Activated T-cell treated with anti-CD3 and anti-CD28 coated beads for 48 hours (primary cell): ENCODE measurements around the gene RELN.

Experiments
- DNase-seq: peaks from one replicate; pipeline ENCODE4 v3.0.0-alpha.2; 2020; ENCODE audit warnings: low read depth

The RELN gene

GRCh38 chr7:103893350-103893749, 96.1 kb downstream of the RELN start:
- DNase-seq: no peak

DNA sequence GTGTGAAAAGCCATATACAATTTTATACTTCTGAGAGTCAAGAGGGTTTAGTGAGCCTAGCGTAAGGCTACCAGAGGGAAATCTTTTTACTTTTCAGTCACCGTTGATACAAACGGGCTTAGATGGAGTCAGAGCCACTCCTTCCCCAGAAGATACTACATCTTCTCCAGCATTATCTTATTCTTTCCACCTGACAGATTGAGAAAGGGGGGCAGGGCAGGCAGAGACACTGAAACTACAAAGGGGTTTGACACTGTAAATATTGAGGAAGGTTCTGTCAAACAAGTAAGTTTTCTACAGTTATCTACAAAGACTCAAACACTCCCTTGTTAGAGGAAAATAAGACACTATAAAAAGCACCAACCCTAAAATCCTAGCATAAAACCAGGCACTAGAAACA, 100.0 kb downstream of the RELN start:
- DNase-seq: no peak

GRCh38 chr7:103888603-103889153, 100.8 kb downstream of the RELN start:
- DNase-seq: no peak

DNA sequence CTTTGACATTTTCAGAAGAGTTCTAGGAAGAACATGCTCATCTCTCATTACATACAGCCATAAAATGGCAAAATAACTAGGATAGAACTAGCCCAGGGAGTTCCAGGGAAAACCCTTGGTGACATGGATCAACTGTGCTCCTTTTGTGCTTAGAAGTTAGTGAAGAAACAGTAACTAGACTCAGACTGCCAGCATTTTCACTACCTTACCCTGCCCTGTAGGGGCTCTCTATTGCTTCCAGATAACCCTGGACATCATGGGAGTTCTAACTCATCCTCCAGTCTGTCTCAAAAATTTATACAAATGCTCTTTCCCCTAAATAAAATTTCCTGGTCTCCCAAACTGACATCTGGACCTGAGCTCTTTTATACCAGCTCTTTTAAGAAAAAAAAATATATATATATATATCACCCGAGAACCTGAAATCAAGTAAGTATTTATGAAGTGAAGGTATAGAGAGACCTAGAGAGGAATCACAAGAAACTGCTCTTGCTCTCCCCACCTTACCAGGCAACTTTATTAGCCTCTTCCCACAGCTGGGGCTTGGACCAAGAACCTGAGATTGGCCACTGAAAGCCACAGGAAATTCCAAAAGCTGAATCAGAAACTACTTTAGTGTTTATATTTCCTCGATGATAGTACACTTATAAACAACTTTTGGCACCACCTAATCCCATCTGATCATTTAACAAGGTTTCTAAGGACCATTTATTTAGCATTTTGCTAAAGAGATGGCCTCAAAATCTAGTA, 101.4 kb downstream of the RELN start:
- no peak for DNase-seq

DNA sequence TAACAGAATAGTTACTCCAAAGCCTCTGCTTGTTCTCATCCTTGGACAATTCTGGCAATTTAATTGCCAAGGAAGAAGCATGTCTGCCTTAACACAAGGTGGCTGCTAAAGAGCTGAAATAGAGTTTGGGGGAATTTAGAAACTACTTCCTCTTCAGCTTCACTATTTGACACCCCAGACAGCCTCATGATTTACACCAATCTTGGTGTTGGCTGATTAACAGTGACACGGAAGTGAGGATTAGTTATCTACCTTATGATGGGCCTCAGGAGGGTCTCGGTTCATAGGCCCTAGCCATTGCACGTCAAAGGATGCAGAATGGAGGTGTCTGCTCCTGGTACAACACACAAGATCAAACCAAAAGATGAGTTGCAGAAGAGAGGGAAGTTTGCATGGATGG, 102.4 kb downstream of the RELN start:
- DNase-seq: no peak

DNA sequence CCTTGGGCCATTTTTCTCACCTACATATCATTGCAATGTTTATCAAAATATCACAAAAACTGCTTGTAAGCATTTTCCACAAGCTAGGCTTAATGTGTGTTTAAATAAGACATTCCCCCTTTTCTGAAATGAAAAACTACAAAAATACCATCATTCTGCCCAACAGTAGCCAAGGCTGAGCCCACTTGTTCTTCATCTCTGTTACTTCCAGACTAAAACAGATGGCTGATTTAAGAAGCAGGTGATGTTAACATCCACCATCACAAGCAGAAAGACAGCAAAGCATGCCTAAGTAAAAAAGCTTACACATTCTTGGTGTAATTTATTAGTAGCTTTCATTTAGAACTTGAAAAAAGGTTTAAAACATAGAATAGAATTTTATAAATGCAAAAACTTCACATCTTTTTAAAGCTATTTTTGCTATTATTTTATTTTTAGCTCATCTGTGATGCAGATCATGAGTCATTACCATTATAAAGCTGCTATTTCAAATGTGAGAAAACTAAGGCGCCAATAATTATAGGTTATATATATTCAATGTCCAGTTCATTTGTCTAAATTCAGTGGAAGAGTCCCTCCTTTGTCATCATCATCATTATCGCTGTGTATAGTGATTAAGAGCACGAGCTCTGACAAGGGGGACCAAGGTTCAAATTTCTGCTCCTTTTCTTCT, 109.4 kb downstream of the RELN start:
- DNase-seq: no peak

DNA sequence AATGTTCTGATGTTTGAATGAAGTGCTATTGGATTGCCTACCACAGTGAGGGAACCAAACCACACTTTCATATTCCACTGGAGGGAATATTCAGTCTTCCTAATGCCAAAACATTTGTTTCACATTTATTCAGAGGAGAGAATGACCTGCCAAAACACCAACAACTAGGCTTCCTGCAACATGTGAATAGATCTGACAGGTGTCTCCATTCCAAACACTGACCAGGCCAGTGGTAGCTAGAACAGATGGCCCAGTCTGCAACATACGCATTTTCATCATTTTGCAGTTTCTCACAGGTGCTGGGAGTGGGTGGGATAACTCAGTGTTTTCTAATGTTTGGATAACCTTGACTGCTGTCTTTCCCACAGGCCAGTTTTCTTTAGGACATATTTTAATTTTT, 110.0 kb downstream of the RELN start:
- DNase-seq: no peak

DNA sequence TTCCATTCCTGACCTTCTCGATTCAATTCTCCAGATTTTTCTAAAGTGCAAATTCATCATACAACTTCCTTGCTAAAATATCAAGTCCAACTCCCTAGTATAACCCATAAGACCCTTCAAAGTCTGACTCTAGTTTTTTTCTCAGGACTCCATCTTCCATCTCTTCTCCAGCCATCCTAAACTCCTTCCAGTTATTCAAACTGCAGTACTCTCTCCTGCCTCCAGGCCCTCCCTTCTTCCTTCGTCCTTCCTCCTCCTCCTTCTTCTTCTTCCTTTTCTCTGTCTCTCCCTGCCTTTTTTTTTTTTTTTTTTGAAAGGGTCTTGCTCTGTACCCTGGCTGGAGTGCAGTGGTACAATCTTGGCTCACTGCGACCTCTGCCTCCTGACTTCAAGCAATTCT, 111.9 kb downstream of the RELN start:
- DNase-seq: no peak

DNA sequence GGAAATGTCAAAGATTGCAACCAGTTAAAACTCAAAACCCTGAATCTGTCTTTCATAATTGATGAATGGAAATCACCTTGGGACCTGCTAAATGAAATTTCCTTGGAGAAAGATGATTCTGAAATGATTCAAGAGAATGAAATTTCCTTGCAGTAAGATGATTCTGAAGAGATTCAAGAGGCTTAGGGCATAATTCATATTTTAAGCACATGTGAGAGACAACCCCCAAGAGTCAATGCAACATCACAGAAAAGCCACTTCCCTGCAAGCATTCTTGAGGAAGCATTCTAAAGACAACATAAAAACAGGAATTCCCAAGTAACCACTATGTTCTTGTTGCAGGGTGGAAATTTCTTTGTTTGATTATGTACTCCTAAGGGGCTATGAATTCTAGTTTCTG, 113.7 kb downstream of the RELN start:
- DNase-seq: no peak

DNA sequence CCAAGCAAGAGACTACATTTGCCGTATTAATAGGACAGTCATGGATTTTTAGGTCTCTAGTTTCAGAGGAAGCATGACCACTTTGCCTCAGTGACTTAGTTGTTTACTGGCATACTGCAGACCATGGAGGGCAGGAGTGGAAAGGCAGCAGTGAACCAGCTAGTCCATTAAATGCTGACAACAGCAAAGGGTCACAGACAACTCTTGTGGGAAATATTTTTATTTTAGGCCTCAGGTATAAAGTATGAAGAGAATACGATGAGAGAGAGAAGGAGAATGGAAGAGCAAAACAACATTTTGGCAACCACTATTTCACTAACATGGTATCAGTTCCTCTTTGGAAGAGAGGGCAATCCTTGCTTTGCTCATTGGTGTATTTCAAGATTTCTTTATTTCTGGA, 118.0 kb downstream of the RELN start:
- no peak for DNase-seq

- DNase-seq: no peak
These were observed 118.8 kb downstream of the RELN start for GRCh38 chr7:103870664-103871063.

DNA sequence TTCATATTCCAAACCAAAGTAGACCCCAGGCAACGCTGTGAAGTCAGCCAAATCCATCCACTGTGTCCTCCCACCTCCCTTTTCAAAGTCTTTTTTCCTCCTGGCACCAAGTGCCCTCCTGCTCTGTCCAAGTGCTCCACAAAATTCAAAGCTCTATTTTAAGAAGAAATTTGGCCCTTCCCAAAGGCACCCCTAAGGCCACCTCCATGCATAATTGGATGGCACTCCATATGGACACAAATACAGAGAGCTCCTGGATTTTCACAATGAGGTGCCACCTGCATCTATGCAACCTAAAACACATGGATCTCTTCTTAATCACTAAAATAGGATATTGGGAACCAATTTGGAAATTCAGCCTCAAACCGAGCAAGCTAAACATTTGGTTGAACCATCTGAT, 121.6 kb downstream of the RELN start:
- DNase-seq: no peak

DNA sequence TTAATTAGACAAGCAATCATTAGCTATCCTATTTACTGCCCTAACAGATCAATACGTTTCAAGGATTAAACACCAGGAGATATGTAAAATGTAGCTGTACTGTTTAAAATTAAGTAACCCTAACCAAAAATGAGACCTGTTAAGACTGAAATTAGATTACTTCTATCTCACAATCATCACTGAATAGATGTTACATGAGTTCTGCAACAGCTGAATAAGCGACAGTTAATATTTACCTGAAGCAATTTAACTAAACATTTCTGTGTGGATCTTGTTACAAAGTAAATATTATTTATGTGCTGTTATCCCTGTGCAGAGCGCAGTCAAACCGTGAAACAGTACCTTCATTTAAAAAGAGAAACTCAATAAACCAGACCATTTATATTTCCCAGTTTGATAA, 122.5 kb downstream of the RELN start:
- DNase-seq: no peak

DNA sequence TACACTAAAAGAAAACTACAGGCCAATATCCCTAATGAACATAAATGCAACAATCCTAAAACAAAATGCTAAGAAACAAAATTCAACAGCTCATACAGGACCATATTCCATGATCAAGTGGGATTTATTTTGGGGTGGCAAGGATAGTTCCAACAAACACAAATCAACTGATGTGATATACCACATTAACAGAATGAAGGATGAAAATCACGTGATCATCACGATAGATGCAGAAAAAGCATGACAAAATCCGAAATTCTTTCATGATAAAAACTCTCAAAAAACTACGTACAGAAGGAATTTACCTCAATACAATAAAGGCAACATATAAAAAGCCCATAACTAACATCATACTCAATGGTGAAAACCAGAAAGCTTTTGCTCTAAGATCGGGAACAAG, 124.0 kb downstream of the RELN start:
- no peak for DNase-seq

- no peak for DNase-seq
These were observed 127.0 kb downstream of the RELN start for GRCh38 chr7:103862302-103863035.

DNA sequence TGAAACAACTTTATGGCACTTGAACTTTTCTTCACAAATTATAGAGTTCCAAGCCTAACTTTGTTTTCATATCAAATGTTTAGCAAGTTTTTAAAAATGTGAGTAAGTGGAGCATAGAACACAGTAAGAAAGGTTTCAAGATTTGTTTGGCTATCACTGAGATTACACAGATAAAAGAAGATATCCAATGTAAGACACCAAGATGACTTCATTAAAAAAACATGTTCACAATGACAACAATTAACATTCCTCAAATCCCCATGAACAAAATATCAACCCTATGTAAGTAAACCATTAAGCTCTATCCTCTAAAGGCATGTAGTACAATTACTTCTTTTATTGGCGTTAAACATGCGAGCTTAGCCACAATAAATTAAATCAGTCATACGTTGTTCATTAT, 129.7 kb downstream of the RELN start:
- DNase-seq: no peak

GRCh38 chr7:103857435-103857834, 132.0 kb downstream of the RELN start:
- no peak for DNase-seq

GRCh38 chr7:103856929-103857328, 132.5 kb downstream of the RELN start:
- DNase-seq: no peak

DNA sequence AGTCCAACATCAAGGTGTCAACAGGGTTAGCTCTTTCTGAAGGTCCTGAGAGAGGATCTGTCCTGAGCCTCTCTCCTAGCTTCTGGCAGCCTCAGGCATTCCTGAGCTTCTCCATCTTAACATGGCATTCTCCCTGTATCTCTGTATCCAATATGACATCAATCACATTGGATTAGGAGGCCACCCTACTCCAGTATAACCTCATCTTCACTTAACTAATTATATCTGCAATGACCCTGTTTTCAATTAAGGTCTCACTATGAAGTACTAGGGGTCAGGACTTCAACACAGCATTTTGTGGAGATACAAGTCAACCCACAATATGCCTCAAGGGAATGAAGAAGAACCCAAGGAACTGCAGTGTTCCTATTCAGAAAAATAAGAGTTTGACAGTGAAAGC, 133.8 kb downstream of the RELN start:
- DNase-seq: no peak

DNA sequence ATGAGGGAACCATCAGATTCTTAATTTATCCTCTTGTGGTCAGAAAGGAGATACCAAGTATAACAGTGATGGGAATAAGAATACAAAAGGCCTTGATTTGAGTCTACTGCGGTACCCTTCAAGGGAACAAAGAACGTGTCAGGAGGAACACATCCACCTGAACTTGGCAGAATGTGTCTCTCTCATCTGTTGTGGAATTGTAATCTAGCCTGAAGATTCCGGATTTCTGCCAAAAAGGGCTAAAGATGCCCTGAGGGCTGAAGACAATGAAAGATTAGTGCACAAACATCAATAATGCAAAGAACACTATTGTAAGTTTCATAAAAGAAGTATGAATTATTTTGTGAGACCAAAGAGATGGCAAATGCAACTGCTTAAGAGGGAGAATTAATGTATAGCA, 134.8 kb downstream of the RELN start:
- no peak for DNase-seq

DNA sequence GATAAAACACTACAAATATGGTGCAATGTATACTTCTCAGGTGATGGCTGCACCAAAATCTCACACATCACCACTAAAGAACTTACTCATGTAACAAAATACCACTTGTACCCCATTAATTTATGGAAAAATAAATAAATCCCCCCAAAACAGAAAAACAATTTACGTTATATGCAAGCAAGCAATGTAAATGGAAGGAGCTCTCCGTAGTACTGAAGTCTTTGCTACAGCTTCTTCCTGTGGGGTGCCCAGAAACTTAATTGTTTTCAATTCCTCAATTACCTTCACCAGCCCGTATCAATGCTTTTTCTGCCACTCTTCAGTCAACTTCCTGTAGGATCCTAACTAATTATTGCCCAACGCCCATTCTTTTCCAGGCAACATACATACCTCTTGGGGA, 138.1 kb downstream of the RELN start:
- no peak for DNase-seq

DNA sequence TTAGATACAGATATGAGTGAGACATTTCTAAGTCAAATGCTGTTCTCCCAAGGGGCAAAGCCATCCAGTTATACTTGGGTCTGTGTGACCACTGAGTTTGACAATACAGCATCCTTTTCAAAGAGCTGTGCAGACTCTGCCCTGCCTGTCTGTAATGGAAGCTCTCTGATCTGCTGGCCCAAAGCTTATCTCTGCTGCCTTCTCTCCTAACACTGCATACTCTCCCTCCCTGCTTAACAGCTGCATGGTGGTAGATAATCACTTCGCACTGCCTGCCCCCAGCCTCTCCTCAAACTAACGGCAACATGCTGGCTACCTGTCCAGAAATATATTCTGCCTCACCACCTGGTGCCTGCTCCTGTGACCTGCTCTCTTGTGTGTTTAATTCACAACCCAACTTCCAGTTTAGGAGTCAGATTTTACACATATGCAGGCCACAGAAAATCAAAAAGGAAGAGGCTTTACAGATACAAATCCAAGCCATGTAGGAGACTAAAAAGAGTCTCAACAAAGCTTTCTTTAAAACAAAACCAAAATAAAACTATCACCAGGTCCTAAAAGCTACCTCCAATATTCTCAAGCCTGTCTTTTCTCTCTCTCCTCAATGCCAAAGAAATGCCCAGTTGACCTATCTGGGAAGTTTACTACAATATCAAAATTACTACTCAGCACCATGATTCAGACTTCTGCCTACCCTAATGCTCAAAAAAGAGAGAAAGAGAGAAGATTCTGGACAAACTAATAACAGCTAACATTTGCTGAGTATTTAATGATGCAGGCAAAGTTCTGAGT, 145.6 kb downstream of the RELN start:
- no peak for DNase-seq
